Measurements from ENCODE around the gene NOS1AP.

The NOS1AP gene

GRCh38 chr1:162406811-162407210, 337.3 kb downstream of the NOS1AP start:
- Histone ChIP-seq H3K36me3 (ENCODE audit: insufficient read depth, low read length) (no peaks in the 10 kb centered on the region), H3K4me2 (ENCODE audit: low read length) (no peak overlapping the region), H3K27me3 (ENCODE audit: insufficient read depth, low read length) (no peaks in the 10 kb centered on the region), H3K79me2 (ENCODE audit: insufficient read depth, low read length) (no peaks in the 10 kb centered on the region), H3K4me3 (ENCODE audit: low read depth, low read length, poor library complexity, severe bottlenecking) (no peak overlapping the region), H3K9me3 (ENCODE audit: low read length) (no peaks in the 10 kb centered on the region), H3F3A (ENCODE audit: insufficient read depth, low read length) (no peaks in the 10 kb centered on the region), H3K9me2 (ENCODE audit: low read depth, low read length) (no peaks in the 10 kb centered on the region), H4K20me1 (ENCODE audit: insufficient read depth, low read length) (no peaks in the 10 kb centered on the region), H3K27ac (ENCODE audit: low read depth, low read length, poor library complexity, severe bottlenecking) (no peak overlapping the region), H3K9ac (ENCODE audit: low read length) (no peak overlapping the region), H3K4me1 (ENCODE audit: insufficient read depth, low read length, severe bottlenecking) (no peaks in the 10 kb centered on the region), H2AFZ (ENCODE audit: low read length) (no peak overlapping the region)
- TF ChIP-seq EZH2 (IDR thresholded peaks at IDR 0.05; ENCODE audit: borderline replicate concordance, low read length), result no peak
- TF ChIP-seq, protein P1, sequence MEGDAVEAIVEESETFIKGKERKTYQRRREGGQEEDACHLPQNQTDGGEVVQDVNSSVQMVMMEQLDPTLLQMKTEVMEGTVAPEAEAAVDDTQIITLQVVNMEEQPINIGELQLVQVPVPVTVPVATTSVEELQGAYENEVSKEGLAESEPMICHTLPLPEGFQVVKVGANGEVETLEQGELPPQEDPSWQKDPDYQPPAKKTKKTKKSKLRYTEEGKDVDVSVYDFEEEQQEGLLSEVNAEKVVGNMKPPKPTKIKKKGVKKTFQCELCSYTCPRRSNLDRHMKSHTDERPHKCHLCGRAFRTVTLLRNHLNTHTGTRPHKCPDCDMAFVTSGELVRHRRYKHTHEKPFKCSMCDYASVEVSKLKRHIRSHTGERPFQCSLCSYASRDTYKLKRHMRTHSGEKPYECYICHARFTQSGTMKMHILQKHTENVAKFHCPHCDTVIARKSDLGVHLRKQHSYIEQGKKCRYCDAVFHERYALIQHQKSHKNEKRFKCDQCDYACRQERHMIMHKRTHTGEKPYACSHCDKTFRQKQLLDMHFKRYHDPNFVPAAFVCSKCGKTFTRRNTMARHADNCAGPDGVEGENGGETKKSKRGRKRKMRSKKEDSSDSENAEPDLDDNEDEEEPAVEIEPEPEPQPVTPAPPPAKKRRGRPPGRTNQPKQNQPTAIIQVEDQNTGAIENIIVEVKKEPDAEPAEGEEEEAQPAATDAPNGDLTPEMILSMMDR (IDR thresholded peaks at IDR 0.05; ENCODE audit: low read length), result no peak

- H2AFZ ChIP-seq (ENCODE audit: low read length), result no peak overlapping the region
- TF ChIP-seq EZH2 (IDR thresholded peaks at IDR 0.05; ENCODE audit: borderline replicate concordance, low read length), result no peak
- TF ChIP-seq, protein P1 (IDR thresholded peaks at IDR 0.05; ENCODE audit: low read length), result no peak
- H3K9me2 ChIP-seq (ENCODE audit: low read depth, low read length), result no peaks in the 10 kb centered on the region
Measured at GRCh38 chr1:162407539-162407938, 338.0 kb downstream of the NOS1AP start.

GRCh38 chr1:162412002-162412401, 342.5 kb downstream of the NOS1AP start, which contains the start of gene SH2D1B:
Gene SH2D1B, minus strand, starts transcription at chr1:162412136. Its CDS starts 120 bp downstream, at chr1:162412016.
- TF ChIP-seq, protein P1 (IDR thresholded peaks at IDR 0.05; ENCODE audit: low read length), result no peak
- TF ChIP-seq EZH2 (IDR thresholded peaks at IDR 0.05; ENCODE audit: borderline replicate concordance, low read length), result no peak
- Histone ChIP-seq H3K27me3 (ENCODE audit: insufficient read depth, low read length) (no peaks in the 10 kb centered on the region), H3K9ac (ENCODE audit: low read length) (no peak within 1 kb of the TSS), H4K20me1 (ENCODE audit: insufficient read depth, low read length) (no peaks in the 10 kb centered on the region), H3K4me2 (ENCODE audit: low read length) (no peak within 1 kb of the TSS), H3F3A (ENCODE audit: insufficient read depth, low read length) (no peaks in the 10 kb centered on the region), H2AFZ (ENCODE audit: low read length) (no peak within 1 kb of the TSS), H3K36me3 (ENCODE audit: insufficient read depth, low read length) (no peaks in the 10 kb centered on the region), H3K9me3 (ENCODE audit: low read length) (no peaks in the 10 kb centered on the region), H3K4me3 (ENCODE audit: low read depth, low read length, poor library complexity, severe bottlenecking) (no peak within 1 kb of the TSS), H3K9me2 (ENCODE audit: low read depth, low read length) (no peaks in the 10 kb centered on the region), H3K79me2 (ENCODE audit: insufficient read depth, low read length) (no peaks in the 10 kb centered on the region), H3K27ac (ENCODE audit: low read depth, low read length, poor library complexity, severe bottlenecking) (no peak within 1 kb of the TSS), H3K4me1 (ENCODE audit: insufficient read depth, low read length, severe bottlenecking) (no peaks in the 10 kb centered on the region)

More at GRCh38 chr1:162407539-162407938, 338.0 kb downstream of the NOS1AP start:
- Histone ChIP-seq H3K9me3 (ENCODE audit: low read length) (no peaks in the 10 kb centered on the region), H3K4me3 (ENCODE audit: low read depth, low read length, poor library complexity, severe bottlenecking) (no peak overlapping the region), H3K36me3 (ENCODE audit: insufficient read depth, low read length) (no peaks in the 10 kb centered on the region), H3F3A (ENCODE audit: insufficient read depth, low read length) (no peaks in the 10 kb centered on the region), H3K27me3 (ENCODE audit: insufficient read depth, low read length) (no peaks in the 10 kb centered on the region), H3K9ac (ENCODE audit: low read length) (no peak overlapping the region), H3K4me2 (ENCODE audit: low read length) (no peak overlapping the region), H3K79me2 (ENCODE audit: insufficient read depth, low read length) (no peaks in the 10 kb centered on the region), H4K20me1 (ENCODE audit: insufficient read depth, low read length) (no peaks in the 10 kb centered on the region), H3K4me1 (ENCODE audit: insufficient read depth, low read length, severe bottlenecking) (no peaks in the 10 kb centered on the region), H3K27ac (ENCODE audit: low read depth, low read length, poor library complexity, severe bottlenecking) (no peak overlapping the region)

All from OCI-LY1 (cell line).